HG02852 (cell line): ENCODE results near the gene CYB561D1.
A peak's percentile ranks its signal among the peaks of the same experiment; 100 is the strongest.

Source experiments
- ATAC-seq: cut with Tn5 transposase; IDR thresholded peaks from one replicate; pipeline ENCODE4 v1.9.1; 2021; ENCODE audit warnings: mild to moderate bottlenecking, moderate library complexity; ENCODE audit not compliant: unreplicated experiment

CYB561D1 gene

DNA sequence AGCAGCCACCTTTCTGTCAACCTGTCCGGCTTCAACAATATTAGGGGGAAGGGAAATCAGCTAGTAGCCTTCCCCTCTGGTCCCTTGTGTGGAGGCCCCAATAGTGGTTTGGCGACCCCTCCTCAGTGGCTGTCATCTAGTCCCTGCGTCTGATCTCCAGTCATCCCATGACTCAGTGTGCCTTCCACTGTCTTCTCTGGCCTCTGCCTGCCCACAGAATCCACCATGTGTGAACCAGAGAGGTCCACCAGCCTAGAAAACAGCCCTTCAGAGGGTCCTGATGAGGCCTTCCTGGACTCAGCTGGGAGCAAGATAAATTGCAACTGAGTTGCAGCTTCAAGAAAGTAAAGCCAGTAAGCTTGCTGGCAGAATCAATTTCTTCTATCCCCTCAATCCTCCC is 14.0 kb upstream of the CYB561D1 start:
- no peak for ATAC-seq

DNA sequence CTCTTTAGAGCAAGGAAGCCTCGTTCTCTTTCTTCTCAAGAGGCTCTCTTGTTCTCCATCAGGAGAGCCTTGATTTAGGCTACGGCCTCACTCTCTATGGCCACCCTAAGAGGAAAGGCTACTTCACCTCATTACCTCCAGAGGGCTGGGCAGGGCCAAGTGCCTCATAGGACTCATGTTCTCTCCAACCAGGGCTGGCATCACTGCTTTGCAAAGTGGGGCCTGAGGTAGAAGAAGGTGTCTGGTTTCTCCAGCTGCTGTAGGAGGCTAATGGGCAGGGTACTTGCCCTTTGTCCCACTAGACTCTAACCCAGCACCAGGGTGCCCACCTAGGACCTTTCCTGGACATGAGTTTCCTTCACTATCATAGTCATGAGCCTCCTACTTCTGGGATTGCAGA is 12.2 kb upstream of the CYB561D1 start:
- ATAC-seq: no peak

DNA sequence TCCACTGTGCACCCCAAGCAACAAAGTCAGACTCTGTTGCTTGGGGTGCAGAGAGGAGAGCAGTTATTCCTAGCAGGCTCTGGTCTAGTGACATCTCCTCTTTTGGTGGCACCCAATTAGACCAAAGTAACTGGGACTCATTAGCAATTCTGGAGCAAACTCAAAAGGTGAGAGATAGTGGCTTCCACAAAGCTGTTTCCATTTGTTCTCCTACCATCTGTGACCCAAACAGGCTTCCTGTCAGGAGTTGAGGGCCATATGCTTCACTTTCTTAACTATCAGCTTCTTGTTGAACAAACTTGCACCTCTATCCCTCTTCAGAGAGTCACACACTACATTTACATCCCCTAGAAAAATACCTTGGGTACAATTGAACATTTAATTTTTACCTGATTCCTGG is 11.7 kb upstream of the CYB561D1 start:
- ATAC-seq: no peak

DNA sequence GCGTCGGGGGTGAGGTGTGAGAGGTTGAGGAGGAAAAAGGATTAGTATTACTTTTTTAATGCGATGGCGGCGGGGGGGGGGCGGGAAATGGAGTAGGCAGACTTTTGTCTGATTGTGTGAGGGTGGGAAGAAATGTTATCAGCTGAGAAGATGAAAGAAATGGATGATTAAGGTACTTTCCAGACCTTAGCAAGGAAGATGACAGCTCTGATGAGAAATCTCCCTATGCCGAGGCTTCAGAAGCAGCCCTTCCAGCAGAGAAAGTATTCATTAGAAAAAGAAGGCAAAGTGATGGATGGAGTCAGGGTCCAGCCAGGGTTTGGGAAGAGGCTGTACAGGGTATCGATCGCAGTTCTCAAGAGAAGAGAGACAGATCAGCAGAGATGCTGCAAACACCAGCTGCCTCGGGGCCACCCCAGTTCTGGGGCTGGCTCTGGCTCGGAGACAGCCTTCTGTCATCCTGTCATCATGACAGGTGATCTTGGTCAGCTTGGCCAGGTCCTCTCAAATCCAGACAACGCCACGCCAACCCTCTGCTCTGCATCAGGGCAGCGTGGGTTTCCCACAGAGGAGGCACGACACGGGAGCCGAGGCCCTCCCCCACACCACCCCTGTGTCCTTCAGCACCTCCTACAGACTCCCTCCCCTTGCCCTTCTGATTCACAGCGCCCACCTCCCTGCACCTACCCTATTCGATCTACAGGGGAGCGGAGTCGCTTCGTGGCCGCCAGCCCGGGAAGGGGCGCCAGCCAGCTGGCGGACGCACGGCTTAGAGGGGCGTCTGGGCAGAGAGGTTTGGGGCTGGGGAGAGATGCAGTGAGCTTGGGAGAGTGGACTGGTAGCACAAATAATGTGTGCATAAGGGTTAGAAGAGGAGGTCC is 10.9 kb upstream of the CYB561D1 start:
- peak; percentile 10 for ATAC-seq

DNA sequence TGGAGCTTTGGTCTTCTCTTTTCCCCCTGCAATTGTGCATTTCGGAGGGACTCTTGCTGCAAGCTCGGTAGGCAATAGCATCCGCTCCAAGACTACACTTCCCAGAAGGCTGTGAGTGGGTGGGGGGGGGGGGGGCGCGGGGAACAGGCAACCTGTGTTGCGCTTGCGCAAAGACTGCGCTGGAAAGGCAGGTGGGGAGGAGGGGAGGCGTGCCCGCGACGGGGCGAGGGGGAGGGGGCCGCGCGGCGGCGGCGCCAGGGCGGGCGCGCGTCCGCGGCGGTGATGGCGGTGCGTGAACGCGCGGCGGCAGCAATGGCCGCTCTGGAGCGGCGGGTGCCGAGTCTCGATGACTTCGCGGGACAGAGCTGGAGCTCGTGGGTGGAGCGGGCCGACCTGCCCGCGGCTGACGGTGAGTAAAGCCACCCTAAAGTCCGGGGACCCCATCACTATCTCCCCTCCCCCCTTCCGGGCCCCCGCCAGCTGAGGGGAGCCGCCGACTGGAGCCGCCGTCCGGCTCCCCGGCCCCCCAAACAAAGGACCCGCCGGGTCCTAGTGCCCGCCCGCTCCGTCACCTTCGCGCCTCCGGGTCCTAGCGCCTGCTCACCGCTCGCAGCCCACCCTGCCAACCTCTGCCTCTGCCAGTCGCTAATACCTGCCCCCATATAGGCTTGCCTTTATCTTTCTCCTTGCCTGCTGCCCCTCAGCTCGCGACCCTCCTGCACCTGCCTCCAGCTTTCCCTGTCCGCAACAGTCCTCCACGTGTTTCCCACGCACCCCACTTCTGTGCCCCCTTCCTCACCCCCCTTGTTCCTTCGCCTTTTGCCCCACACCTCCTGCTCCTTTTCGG is 10.0 kb upstream of the CYB561D1 start, which contains the start of gene ATXN7L2:
Gene ATXN7L2 (plus strand): TSS at position 234 of the 847 bp plus-strand sequence. CDS start 49 bp downstream, at position 283.
- peak; percentile 81 for ATAC-seq

DNA sequence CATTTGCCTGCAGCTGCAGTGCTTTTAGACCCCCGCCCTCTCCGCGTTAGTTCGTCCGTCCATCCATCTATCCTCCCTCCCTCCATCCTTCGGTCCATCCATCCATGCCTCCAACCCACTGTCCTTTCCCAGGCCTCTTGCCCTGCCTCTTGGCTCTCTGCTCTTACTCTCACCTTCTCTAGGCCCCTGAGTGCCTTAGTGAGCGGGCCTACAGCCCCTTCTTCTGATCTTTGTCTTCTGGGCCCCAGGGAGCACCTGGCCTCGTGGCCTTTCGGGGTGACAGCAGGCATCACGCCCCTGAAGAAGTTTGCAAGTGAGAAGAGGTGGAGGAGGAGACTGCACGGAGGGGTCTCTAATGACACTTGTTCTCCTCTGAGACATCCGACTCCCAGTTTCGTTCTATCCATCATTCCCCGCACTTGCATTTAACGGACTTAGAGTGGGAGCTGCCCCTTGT is 9.3 kb upstream of the CYB561D1 start:
- ATAC-seq: no peak

DNA sequence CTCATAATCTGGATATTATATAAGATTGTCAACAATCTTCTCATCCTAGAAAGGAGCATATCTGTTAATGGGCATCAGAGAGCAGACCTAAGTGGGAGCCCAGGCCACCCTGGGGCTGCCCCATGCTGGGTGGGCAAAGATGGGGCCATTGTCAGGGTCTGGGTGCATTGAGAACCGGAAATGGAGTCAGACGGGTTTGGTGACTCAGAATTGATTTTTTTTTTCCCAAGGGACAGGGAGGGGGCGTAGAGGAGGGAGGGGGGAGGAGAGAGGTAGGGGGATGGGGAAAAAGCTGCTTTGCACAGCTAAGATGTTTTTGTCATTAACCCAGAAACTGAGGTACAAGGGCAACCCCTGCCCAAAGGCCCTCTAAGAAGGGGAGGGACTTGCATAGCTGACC is 8.9 kb upstream of the CYB561D1 start:
- no peak for ATAC-seq

DNA sequence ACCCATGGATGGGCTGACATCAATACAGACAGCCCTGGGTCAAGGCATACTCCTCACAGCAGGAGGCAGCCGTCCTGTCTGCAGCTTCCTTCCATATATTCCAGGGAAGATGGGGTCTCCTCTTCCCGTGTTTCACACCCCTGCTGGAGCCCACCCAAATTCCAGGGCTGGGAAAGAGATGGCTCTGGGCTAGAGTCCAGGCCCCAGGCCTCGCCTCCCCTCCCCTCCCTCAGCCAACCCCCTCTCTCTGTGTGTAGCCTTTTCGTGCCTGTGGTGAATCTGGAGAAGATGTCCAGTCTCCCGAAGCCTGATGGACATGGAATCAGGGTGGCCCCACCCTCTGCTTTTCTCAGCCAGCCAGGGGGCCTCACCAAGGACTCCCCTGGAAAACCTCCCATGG is 6.6 kb upstream of the CYB561D1 start:
- no peak for ATAC-seq

DNA sequence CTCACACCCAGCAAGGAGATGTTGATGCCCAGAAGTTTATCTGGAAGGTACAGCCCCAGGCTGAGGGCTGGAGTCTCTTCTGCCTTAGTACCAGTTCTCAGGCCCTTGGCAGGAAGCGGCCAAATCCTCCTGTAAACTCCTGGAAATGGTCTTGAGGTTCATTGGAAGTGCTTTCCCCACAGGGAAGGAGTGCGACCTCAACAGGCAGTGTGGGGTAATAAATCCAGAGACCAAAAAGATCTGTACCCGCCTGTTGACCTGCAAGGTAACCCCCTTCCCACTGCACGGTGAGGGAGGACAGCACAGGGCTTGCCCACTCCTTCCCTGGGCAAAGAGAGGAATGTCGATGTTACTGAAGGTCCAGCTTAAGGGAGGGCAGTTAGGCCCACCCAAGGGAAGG is 5.7 kb upstream of the CYB561D1 start:
- ATAC-seq: no peak

DNA sequence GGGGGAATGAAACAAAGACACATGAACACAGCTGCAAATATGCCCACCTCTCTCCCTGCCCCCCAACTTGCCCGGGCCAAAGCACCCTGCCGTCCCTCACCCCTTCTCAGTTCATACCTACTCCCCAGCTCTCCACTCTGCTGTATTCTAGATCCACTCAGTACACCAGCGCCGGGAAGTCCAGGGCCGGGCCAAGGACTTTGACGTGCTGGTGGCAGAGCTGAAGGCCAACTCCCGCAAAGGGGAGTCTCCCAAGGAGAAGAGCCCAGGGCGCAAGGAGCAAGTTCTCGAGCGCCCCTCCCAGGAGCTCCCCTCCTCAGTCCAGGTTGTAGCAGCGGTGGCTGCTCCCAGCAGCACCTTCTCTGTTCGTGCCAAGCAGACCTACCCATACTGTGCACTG is 5.2 kb upstream of the CYB561D1 start:
- no peak for ATAC-seq

DNA sequence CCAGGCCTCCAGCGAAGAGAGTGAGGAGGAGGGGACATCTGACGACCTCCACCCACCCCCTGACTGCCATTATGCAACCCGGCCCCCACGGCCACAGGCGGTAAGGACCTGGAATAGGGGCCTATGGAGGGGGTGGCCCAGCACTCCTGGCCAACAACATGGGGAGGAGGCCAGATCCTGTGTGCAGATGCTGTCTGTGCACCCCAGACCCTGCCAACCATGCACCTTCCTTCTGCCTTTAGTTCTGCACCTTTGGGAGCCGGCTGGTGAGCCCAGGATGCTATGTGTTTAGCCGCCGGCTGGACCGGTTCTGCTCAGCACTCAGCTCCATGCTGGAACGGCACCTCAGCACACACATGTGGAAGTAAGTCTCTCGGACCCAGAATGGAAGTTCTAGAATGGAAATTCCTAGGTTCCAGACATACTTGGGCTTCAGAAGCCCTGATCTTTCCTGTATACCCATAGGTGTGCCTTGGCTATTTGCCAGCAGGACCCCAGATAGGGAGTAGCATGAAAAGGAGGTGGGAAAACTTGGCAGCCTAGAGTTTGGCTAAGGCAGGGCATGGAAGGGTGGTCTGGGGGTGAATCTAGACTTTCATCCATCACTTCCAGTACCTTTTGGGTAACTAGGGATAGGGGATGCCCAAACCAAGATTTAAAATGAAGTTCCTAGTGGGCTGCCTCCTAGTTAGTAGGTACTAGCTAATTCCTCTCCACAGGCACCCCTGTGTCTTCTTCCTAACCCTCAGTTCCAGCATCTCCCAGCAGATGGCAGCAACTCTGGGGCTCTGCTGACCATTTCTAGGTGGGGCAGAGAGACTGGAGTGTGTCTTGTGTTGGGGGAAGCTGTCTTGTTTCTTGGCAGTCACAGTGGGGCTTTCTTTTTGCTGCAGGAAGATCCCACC is 3.6 kb upstream of the CYB561D1 start:
- no peak for ATAC-seq

DNA sequence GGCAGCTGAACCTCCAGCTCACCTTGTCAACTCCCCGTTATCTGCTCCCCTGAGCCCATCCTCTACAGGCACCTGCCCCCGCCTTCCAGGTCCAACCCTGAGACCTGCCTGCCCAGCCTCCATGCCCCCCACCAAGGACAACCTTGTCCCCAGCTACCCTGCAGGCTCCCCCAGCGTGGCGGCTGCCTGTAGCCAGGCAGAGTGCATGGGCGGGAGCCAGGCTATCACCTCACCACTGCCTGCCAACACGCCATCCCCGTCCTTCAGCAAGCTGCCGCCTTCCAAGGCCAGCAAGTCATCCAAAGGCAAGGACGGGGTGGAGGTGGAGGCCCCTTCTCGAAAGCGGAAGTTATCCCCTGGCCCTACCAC is 3.0 kb upstream of the CYB561D1 start:
- no peak for ATAC-seq

DNA sequence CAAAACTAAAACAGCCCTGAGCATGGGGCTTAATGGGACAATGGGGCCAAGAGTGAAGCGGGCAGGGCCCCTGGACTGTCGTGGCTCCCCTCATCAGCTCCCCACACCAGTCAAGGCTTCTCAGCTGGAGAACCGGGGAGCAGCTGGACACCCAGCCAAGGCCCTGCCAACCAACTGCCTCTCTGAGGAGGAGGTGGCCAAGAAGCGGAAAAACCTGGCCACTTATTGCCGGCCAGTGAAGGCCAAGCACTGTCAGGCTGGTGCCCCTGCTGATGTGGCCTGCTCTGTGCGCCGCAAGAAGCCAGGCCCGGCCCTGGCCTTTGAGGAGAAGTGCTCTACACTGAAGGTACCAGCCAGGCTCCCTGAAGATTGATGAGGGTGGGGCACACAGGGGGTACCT is 2.5 kb upstream of the CYB561D1 start:
- ATAC-seq: no peak

DNA sequence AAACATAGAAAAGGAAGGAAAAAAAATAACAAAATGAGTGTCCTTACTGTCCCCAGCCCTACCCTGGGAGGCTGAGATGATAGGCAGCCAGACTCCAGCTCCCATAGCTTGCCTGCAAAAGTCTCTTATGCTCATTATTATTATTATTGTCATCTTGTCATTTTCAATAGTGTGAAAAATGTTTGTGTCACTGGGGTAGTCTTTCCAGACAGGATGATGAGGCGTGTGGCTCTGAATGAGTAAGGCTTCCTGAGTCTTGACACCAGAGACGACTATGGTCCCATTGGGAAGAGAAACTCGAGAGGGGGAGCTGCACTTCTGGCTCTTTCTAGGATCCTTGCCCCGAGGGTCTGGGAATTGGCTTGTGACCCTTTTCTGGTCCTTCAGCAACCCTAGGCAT is 1.1 kb upstream of the CYB561D1 start:
- ATAC-seq: no peak

DNA sequence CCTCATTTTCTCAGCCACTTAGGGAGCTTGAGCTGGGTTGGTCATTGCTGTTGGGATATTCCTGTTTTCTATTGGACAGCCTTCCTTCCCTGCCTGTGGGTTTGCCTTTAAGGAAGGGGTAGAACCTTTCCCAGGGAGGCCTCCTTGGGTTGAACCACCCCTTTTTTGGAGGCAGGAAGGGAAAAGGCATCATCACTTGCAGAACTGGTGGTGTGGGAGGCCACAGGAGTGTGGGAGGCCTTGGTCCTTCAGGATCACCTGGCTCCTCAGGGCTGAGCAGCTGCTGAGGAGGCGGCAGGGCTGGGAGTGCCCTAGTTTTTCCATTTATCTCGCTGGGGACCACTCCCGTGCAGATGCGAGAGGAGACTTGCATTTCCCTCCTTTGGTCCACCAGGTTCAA is 667 bp upstream of the CYB561D1 start:
- no peak for ATAC-seq

DNA sequence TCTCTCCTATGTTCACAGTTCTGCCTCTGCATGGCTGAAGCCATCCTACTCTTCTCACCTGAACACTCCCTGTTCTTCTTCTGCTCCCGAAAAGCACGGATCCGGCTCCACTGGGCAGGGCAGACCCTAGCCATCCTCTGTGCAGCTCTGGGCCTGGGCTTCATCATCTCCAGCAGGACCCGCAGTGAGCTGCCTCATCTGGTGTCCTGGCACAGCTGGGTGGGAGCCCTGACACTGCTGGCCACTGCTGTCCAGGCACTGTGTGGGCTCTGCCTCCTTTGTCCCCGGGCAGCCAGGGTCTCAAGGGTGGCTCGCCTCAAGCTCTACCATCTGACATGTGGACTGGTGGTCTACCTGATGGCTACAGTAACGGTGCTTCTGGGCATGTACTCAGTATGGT is 1.8 kb downstream of the CYB561D1 start:
- ATAC-seq: no peak

DNA sequence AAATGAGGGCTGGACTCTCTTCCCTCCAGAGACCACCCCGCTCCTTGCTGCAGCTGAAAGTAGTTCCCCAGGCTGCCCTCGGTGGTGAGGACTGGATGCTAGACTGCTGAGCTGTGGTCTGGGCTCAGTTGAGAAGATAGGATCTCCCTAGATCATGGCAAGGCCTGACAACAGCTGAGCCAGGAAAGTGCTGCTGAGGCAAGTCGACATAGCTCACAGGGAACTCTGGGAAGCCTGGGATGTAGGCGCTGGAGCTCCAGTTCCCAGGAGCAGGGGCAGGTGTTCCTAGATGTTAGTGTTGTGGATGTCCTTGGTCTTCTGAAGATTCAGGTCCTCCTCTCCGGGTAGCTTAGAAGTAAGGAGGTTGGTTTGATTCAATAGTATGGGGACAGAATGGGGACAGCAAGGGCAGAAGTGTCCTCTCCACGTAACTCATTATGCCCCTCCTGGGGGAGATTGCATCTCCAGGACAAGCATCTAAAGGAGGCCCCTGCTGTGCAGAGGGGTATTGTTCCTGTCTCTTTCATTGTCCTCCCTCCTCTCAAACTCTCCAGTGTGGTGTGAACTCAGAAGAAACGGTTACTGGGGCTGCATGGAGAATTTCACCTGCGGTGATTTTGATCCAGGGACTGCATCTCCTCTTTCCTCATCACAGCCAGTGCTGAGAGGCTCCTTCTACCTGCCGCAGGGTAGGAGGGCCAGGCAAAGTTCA is 3.7 kb downstream of the CYB561D1 start:
- no peak for ATAC-seq

DNA sequence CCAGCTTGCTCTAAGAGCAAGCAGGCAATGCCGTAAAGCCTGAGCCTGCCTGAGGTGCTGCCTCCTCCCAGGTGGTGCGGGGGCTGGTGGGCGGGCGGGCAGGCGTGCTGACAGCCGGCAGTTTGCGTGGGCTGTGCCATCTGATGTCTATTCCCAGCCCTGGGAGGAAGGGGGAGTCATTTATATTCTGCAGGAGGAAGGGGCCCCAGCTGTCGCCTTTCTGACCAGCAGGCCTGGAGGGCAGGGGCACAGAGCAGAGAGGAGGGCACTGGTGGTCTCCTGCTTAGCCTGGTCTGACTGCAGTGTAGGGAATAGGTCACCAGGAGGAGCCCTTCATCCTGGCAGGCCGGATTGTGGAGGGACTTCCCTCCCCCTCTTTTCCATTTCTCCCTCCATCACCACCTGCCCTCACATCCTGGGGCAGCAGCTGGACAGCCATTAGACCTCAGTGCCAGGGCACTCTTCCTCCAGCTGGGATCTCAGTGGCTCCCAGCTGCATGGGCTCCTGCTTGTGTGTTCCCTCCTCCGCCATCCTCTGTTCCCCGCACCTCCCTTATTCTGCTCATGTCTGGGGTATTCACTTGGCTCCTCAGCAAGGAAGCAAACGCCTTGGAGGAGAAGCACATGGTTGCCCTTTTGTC is 4.4 kb downstream of the CYB561D1 start:
- no peak for ATAC-seq

DNA sequence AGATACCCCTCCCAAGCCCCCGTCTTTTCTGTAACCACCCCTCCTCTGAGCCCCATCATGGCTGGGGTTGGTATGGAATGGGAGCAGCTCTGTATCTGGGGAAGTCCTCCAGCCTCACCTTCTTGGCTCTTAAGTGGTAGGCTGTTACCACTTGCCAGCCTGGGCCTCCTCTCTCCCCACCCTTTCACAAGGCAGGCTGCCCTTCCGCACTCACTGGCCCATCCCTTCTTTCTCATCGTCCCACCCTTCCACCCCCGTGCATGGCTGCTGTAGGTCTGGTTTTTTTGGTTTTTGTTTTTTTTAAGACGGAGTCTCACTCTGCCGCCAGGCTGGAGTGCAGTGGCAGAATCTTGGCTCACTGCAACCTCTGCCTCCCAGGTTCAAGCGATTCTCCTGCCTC is 5.2 kb downstream of the CYB561D1 start:
- no peak for ATAC-seq
